ENCODE data around the gene IDH3A.

DNA sequence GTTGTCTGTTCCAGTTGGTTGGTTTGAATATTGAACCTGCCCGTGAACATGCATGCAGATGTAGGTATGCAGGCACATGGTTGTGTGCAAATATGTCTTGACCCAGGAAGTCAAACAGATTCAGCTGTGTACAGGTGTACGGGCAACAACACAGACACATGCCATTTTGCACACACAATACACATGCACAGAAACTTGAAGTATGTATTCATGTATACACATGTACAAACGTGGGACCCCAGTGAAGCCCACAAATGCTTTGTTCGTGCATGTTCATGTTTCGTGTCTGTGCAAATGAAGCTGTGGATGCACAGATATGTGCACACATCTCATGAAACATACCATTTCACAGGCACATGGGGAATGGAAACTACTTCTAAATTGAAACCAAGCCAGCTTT is 30.7 kb downstream of the IDH3A start:
- TF ChIP-seq, protein P1, sequence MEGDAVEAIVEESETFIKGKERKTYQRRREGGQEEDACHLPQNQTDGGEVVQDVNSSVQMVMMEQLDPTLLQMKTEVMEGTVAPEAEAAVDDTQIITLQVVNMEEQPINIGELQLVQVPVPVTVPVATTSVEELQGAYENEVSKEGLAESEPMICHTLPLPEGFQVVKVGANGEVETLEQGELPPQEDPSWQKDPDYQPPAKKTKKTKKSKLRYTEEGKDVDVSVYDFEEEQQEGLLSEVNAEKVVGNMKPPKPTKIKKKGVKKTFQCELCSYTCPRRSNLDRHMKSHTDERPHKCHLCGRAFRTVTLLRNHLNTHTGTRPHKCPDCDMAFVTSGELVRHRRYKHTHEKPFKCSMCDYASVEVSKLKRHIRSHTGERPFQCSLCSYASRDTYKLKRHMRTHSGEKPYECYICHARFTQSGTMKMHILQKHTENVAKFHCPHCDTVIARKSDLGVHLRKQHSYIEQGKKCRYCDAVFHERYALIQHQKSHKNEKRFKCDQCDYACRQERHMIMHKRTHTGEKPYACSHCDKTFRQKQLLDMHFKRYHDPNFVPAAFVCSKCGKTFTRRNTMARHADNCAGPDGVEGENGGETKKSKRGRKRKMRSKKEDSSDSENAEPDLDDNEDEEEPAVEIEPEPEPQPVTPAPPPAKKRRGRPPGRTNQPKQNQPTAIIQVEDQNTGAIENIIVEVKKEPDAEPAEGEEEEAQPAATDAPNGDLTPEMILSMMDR (IDR thresholded peaks at IDR 0.05) = no peak
- no peak for TF ChIP-seq ZFX (IDR thresholded peaks at IDR 0.05; ENCODE audit: borderline replicate concordance)
